Upper lobe of left lung (tissue), 6 donors: Measurements from ENCODE around the gene RAB30. TPM values are rescaled to one million over a fixed set of nuclear protein-coding genes. Genes with fewer than 3 reads are reported as not detected.

ENCODE experiments used
- ATAC-seq, 2 donors: fragments of 200-7000 bp; cut with Tn5 transposase; one replicate each; pipeline ENCODE4 v1.9.1; 2022; ENCODE audit warnings: mild to moderate bottlenecking in 2 of 2, moderate library complexity in 2 of 2; ENCODE audit not compliant: low FRiP score in 2 of 2
- DNase-seq, 2 donors: peaks; one replicate each; pipeline ENCODE4 v3.0.0-alpha.2; 2019 to 2020
- H3K27ac ChIP-seq, 4 donors: fragments of 200-600 bp; sonication (generic); one replicate each; pipeline ENCODE4 v1.5.1; 2016 to 2019
- H3K27me3 ChIP-seq, 4 donors: fragments of 200-600 bp; sonication (generic); one replicate each; pipeline ENCODE4 v1.5.1; 2017 to 2019
- H3K36me3 ChIP-seq, 4 donors: fragments of 200-600 bp; sonication (generic); one replicate each; pipeline ENCODE4 v1.5.1; 2016 to 2019
- H3K4me1 ChIP-seq, 4 donors: fragments of 200-600 bp; sonication (generic); one replicate each; pipeline ENCODE4 v1.5.1; 2018 to 2019
- H3K4me3 ChIP-seq, 4 donors: fragments of 200-600 bp; sonication (generic); one replicate each; pipeline ENCODE4 v1.5.1; 2017 to 2019; ENCODE audit warnings: mild to moderate bottlenecking in 2 of 4, moderate library complexity in 1 of 4
- H3K9me3 ChIP-seq, 4 donors: fragments of 200-600 bp; sonication (generic); one replicate each; pipeline ENCODE4 v1.5.1; 2018 to 2019
- EP300 ChIP-seq, 4 donors: sonication (generic); formaldehyde crosslinking; IDR thresholded peaks; one replicate each; pipeline ENCODE4 v1.5.1; 2017; ENCODE audit warnings: antibody characterized with exemption in 4 of 4, control low read depth in 2 of 4
- POLR2A ChIP-seq, 4 donors: fragments of 450-650 bp; IDR thresholded peaks; one replicate each; pipeline ENCODE4 v1.5.1; 2016 to 2017; ENCODE audit warnings: antibody characterized with exemption in 4 of 4, mild to moderate bottlenecking in 2 of 4
- POLR2AphosphoS5 ChIP-seq, 2 donors: sonication (generic); formaldehyde crosslinking; IDR thresholded peaks; one replicate each; pipeline ENCODE4 v1.5.1; 2017; ENCODE audit warnings: antibody characterized with exemption in 2 of 2
- WGBS, 2 donors: methylation state at CpG; one replicate each; pipeline ENCODE4 v1.1.5; 2017 to 2018; 5-methylcytosine and 5-hydroxymethylcytosine counted together
- total RNA-seq, 6 donors: library from RNA; depleted of rRNA in 4 of 6; stranded (reverse); fragments of >200 nt in 4 of 6; gene quantifications; one replicate each; pipeline versions ENCODE4 v1.1.0 to v1.2.1, GENCODE V29; 2016 to 2021
- TF ChIP-seq, protein P1 (sequence below), 6 experiments: fragments of 450-650 bp in 4 of 6; fragments of 200-600 bp in 2 of 6; sonication (generic) in 2 of 6; IDR thresholded peaks; one replicate each; pipeline ENCODE4 v1.5.1; 2016 to 2019; ENCODE audit warnings: antibody characterized with exemption in 6 of 6
- donor health status: DM: no; HTN: no; CAD: no; lungs with moderate emphysema.
- donor health status: DM: no; HTN: yes; CAD: no; lungs with severe emphysema.

Gene RAB30
- total RNA-seq, 6 donors from 2014 or later, result 2.7 to 19.3 (median 9.6) TPM

DNA sequence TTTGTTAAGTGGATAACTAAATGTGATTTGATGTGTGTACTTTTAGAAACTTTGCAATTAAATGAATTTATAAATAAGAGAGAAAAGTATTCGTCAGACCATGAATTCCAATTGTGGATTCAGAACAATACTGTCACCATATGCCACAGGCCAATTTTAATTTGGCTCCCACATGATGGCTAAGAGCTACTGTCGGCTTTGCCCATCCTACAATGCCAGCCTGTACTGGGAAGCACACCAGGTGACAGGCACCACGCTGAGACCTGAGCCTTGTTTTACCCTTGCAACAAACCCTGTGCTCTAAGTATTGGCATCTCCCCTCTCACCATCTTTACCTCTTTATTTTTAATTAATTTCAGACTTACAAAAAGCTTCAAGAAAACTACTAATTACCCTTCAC is 14.0 kb downstream of the RAB30 start:
- Histone ChIP-seq H3K27ac (no peak overlapping the region), H3K9me3 (no peaks in the 10 kb centered on the region)

DNA sequence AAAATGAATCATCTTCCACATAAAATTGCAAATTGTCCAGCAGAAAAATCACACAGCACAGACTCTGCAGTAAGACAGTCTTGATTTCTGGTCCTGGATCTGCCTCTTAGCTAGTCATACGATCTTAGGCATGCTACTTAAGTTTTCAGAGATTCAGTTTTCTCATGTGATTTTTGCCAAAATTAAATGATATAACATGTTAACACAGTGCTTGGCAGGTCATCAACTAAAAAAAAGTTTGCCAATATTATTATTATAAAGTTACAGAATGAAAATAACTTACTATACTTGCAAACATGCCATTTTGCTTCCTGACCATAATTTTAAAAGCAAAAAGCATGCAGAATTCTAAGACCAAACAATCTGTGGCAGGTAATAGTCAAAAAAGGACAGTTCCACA is 15.1 kb downstream of the RAB30 start:
- WGBS, 2 donors, result 85 to 88% methylated on average over 1 of the region's 1 CpG
- no peak for DNase-seq
- no peaks in the 10 kb centered on the region for H3K27me3 ChIP-seq
- TF ChIP-seq POLR2A (IDR thresholded peaks at IDR 0.05) (no peak), EP300 (IDR thresholded peaks at IDR 0.05) (no peak), POLR2AphosphoS5 (IDR thresholded peaks at IDR 0.05) (no peak)
- TF ChIP-seq, protein P1, sequence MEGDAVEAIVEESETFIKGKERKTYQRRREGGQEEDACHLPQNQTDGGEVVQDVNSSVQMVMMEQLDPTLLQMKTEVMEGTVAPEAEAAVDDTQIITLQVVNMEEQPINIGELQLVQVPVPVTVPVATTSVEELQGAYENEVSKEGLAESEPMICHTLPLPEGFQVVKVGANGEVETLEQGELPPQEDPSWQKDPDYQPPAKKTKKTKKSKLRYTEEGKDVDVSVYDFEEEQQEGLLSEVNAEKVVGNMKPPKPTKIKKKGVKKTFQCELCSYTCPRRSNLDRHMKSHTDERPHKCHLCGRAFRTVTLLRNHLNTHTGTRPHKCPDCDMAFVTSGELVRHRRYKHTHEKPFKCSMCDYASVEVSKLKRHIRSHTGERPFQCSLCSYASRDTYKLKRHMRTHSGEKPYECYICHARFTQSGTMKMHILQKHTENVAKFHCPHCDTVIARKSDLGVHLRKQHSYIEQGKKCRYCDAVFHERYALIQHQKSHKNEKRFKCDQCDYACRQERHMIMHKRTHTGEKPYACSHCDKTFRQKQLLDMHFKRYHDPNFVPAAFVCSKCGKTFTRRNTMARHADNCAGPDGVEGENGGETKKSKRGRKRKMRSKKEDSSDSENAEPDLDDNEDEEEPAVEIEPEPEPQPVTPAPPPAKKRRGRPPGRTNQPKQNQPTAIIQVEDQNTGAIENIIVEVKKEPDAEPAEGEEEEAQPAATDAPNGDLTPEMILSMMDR (IDR thresholded peaks at IDR 0.05), result no peak
- no peak overlapping the region for H3K27ac ChIP-seq
- H3K9me3 ChIP-seq, result no peaks in the 10 kb centered on the region
- H3K4me1 ChIP-seq, result peaks cover 20 to 30% (median 23%) of the 10 kb centered on the region in 4 donors
- H3K36me3 ChIP-seq, result no peaks in the 10 kb centered on the region
- no peak overlapping the region for H3K4me3 ChIP-seq
- ATAC-seq, result no peak

More for the DNA sequence above, 14.0 kb downstream of the RAB30 start:
- no peak overlapping the region for H3K4me3 ChIP-seq
- peaks cover 11 to 24% (median 19%) of the 10 kb centered on the region in 4 donors for H3K4me1 ChIP-seq
- TF ChIP-seq POLR2AphosphoS5 (IDR thresholded peaks at IDR 0.05) (no peak), POLR2A (IDR thresholded peaks at IDR 0.05) (no peak), EP300 (IDR thresholded peaks at IDR 0.05) (no peak)
- TF ChIP-seq, protein P1 (IDR thresholded peaks at IDR 0.05), result no peak
- 94 to 96% methylated on average over 3 of the region's 3 CpGs for WGBS, 2 donors
- no peaks in the 10 kb centered on the region for H3K27me3 ChIP-seq
- H3K36me3 ChIP-seq, result no peaks in the 10 kb centered on the region
- DNase-seq, result no peak
- ATAC-seq, result no peak

DNA sequence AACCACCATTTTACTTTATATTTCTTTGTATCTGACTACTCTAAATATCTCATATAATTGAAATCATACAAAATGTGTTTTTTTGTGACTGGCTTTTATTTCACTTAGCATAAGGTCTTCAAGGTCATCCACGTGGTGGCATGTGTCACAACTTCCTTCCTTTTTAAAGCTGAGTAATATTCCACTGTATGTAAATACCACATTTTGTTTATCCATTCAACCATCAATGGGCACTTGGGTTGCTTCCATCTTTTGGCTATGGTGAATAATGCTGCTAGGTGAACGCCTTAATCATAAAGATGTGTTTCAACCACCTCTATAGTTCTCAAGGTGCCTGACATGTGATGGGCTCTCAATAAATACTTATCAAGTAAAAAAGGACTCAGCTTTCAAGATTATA is 15.5 kb downstream of the RAB30 start:
- Histone ChIP-seq H3K4me3 (no peak overlapping the region), H3K9me3 (no peaks in the 10 kb centered on the region), H3K36me3 (no peaks in the 10 kb centered on the region), H3K4me1 (peaks cover 20 to 31% (median 25%) of the 10 kb centered on the region in 4 donors), H3K27ac (no peak overlapping the region), H3K27me3 (no peaks in the 10 kb centered on the region)
- ATAC-seq (no peak), DNase-seq (no peak)
- 58 to 63% methylated on average over 2 of the region's 2 CpGs for WGBS, 2 donors
- TF ChIP-seq POLR2AphosphoS5 (IDR thresholded peaks at IDR 0.05), result no peak
- no peak for TF ChIP-seq POLR2A (IDR thresholded peaks at IDR 0.05)

DNA sequence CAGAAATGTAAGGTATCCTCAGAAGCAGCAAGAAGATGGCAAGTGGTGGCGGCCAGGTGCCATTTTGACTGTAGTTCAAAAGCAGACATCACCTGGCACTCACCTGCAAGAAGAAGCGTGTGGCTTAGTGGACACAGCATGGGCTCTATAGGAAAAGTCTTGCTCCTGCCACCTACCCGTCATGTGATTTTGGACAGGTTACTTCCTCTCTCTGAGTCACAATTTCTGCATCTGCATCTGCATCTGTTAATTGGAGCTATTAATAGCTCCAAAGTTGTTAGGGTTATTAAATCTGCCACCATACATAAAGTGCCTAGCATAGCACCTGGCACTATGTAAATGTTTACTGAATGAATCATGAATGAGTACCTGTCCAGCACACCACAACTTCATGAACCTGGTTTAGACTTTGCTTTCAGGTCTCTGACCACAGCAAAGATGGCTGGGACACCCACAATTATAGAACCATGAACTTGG is 16.8 kb downstream of the RAB30 start:
- H3K9me3 ChIP-seq, result no peaks in the 10 kb centered on the region
- H3K4me3 ChIP-seq, result no peak overlapping the region
- no peaks in the 10 kb centered on the region for H3K36me3 ChIP-seq
- H3K27ac ChIP-seq, result no peak overlapping the region
- H3K27me3 ChIP-seq, result no peaks in the 10 kb centered on the region
- peaks cover 20 to 31% (median 26%) of the 10 kb centered on the region in 4 donors for H3K4me1 ChIP-seq
- ATAC-seq (no peak), DNase-seq (no peak)
- TF ChIP-seq POLR2AphosphoS5 (IDR thresholded peaks at IDR 0.05), result no peak
- no peak for TF ChIP-seq POLR2A (IDR thresholded peaks at IDR 0.05)
- TF ChIP-seq EP300 (IDR thresholded peaks at IDR 0.05), result no peak
- TF ChIP-seq, protein P1 (IDR thresholded peaks at IDR 0.05), result no peak
- 83 to 89% methylated on average over 3 of the region's 3 CpGs for WGBS, 2 donors

DNA sequence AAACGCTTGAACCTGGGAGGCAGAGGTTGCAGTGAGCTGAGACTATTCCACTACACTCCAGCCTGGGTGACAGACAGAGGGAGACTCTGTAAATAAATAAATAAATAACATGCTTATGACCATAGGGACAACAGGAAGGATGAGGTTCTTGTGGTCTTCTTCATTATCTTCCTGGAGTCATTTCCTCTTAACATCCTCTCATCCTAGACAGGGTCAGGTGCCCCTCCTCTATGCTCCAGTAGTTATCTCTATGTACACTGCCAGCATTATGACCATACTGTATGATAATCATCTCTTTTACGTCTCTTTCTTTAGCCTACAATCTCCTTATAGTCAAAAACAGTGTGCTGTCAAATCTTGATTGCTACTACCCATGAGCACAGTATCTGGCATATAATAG is 17.7 kb downstream of the RAB30 start:
- H3K4me1 ChIP-seq, result peaks cover 20 to 31% (median 26%) of the 10 kb centered on the region in 4 donors
- no peak for TF ChIP-seq EP300 (IDR thresholded peaks at IDR 0.05)
- TF ChIP-seq, protein P1 (IDR thresholded peaks at IDR 0.05), result no peak
- no peak for TF ChIP-seq POLR2A (IDR thresholded peaks at IDR 0.05)
- no peak for TF ChIP-seq POLR2AphosphoS5 (IDR thresholded peaks at IDR 0.05)
- 67 to 83% methylated on average over 2 of the region's 2 CpGs for WGBS, 2 donors
- no peak for ATAC-seq
- H3K9me3 ChIP-seq, result no peaks in the 10 kb centered on the region
- no peak overlapping the region for H3K4me3 ChIP-seq
- no peak for DNase-seq
- peak overlapping the region in 1 of 4 donors; percentile 82 for H3K27ac ChIP-seq
- no peaks in the 10 kb centered on the region for H3K27me3 ChIP-seq
- H3K36me3 ChIP-seq, result no peaks in the 10 kb centered on the region
